DND-41 (cell line): ENCODE data around the gene MSH3.

Source experiments
- EZH2 ChIP-seq: IDR thresholded peaks from 3 replicates; pipeline ENCODE4 v1.6.1; 2012; ENCODE audit warnings: borderline replicate concordance, low read depth, mild to moderate bottlenecking, moderate library complexity, low read length, inconsistent platforms; ENCODE audit not compliant: severe bottlenecking
- TF ChIP-seq, protein P1 (sequence below): IDR thresholded peaks from 2 replicates; pipeline ENCODE4 v1.5.1; 2012; ENCODE audit warnings: borderline replicate concordance, low read length, moderate library complexity, mild to moderate bottlenecking; ENCODE audit not compliant: poor library complexity, severe bottlenecking; ENCODE audit errors: extremely low read depth

DNA sequence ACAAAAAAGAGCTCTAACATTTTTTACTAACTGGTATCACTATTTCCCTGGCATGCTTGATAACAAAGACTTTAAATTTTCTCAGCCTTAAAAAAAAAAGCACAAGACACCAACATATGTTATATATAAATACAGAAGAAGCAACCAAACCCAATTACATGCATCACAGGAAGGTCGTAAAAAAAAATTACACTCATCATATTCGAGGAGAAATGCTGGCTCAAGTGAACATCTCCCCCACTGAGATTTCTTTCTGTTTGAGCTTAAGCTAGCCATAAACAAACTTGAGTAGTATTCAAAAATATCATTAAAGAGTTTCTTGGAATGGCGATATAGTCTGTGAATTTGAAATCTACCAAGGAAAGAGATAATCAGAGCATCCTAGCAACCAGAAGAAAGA, 7.5 kb upstream of the MSH3 start:
- no peak for TF ChIP-seq EZH2
- TF ChIP-seq, protein P1, sequence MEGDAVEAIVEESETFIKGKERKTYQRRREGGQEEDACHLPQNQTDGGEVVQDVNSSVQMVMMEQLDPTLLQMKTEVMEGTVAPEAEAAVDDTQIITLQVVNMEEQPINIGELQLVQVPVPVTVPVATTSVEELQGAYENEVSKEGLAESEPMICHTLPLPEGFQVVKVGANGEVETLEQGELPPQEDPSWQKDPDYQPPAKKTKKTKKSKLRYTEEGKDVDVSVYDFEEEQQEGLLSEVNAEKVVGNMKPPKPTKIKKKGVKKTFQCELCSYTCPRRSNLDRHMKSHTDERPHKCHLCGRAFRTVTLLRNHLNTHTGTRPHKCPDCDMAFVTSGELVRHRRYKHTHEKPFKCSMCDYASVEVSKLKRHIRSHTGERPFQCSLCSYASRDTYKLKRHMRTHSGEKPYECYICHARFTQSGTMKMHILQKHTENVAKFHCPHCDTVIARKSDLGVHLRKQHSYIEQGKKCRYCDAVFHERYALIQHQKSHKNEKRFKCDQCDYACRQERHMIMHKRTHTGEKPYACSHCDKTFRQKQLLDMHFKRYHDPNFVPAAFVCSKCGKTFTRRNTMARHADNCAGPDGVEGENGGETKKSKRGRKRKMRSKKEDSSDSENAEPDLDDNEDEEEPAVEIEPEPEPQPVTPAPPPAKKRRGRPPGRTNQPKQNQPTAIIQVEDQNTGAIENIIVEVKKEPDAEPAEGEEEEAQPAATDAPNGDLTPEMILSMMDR = no peak
